Measurements from ENCODE around the gene CACHD1. TPM values are rescaled to one million over a fixed set of nuclear protein-coding genes. Genes with fewer than 3 reads are reported as not detected.

Gene CACHD1
- total and polyA plus RNA-seq, 9 of the 15 experiments (the other 6 are each of a cell fraction or from before 2014, with no cell fraction given): 0.07 TPM; not detected in 8

DNA sequence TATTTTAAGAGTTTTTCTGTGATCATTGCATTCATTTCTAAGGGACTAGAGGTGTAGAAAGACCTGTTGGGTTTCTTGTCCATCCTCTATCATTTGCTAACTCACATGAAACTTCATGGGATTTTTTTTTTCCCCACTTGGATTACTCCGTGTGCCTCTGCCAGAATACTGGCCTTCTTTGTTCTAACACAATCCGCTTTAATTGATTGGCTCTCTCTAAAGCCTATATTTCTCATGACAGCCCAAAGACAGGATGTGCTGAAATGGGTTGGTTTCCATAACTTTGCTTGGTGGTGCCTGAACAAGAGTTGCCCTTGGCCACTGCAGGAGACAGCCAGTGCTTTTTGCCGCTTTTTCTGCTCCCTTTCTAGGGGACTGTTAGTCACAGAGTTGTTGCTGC is 12.2 kb downstream of the CACHD1 start:
- POLR2A ChIA-PET: no interaction called here
- no peaks in the 10 kb centered on the region for H3K9me1 ChIP-seq (ENCODE audit: control insufficient read depth, insufficient read depth, low read length)
- no peak overlapping the region for H3K4me3 ChIP-seq
- no peaks in the 10 kb centered on the region for H3K36me3 ChIP-seq (ENCODE audit: control insufficient read depth, insufficient read depth, low read length)
- in situ Hi-C loops (cut with MboI): no loop called here
- intact Hi-C loops (cut with micrococcal nuclease): no loop called here
- H3K9me3 ChIP-seq (replicated peaks; ENCODE audit: control insufficient read depth, insufficient read depth, low read depth, low read length): no peaks in the 10 kb centered on the region
- CTCF ChIA-PET (ENCODE audit: low intra/inter-chr PET ratio): no interaction called here
- no peak for FAIRE-seq
- no TSS peak for BruUV-seq (replicated peaks)
- H3K9ac ChIP-seq (ENCODE audit: insufficient read depth in 1 of 2, low read depth in 2 of 2, low read length in 2 of 2): no peak overlapping the region
- no peak overlapping the region for H2AFZ ChIP-seq (ENCODE audit: low read depth, low read length)
- TF ChIP-seq, protein P1, sequence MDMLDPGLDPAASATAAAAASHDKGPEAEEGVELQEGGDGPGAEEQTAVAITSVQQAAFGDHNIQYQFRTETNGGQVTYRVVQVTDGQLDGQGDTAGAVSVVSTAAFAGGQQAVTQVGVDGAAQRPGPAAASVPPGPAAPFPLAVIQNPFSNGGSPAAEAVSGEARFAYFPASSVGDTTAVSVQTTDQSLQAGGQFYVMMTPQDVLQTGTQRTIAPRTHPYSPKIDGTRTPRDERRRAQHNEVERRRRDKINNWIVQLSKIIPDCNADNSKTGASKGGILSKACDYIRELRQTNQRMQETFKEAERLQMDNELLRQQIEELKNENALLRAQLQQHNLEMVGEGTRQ (CRISPR knock-in tag; IDR thresholded peaks at IDR 0.05): no peak
- TF ChIP-seq ETV5 (CRISPR knock-in tag; IDR thresholded peaks at IDR 0.05; ENCODE audit: low read depth) (no peak), ATF7 (IDR thresholded peaks at IDR 0.05) (no peak), KDM2B (CRISPR knock-in tag; IDR thresholded peaks at IDR 0.05) (no peak), IFI16 (CRISPR knock-in tag; IDR thresholded peaks at IDR 0.05) (no peak), SRSF9 (IDR thresholded peaks at IDR 0.05; ENCODE audit: borderline replicate concordance, low read depth, low read length) (no peak), TRIM28 (IDR thresholded peaks at IDR 0.05) (no peak), SUPT5H (IDR thresholded peaks at IDR 0.05) (no peak), JUND (IDR thresholded peaks at IDR 0.05; ENCODE audit: borderline replicate concordance, low read depth, low read length) (no peak), JUND (tag; IDR thresholded peaks at IDR 0.05; ENCODE audit: borderline replicate concordance, low read depth, low read length) (no peak), RAD51 (IDR thresholded peaks at IDR 0.05; ENCODE audit: borderline replicate concordance, low read depth) (no peak), ARID1B (IDR thresholded peaks at IDR 0.05) (no peak), TSC22D4 (tag; IDR thresholded peaks at IDR 0.05) (no peak), XRCC5 (IDR thresholded peaks at IDR 0.05; ENCODE audit: low read depth, low read length) (no peak), PTBP1 (IDR thresholded peaks at IDR 0.05; ENCODE audit: low read depth, low read length) (no peak), NR2F6 (CRISPR knock-in tag; IDR thresholded peaks at IDR 0.05) (no peak), TAF1 (IDR thresholded peaks at IDR 0.05; ENCODE audit: control insufficient read depth, extremely low read depth, insufficient read depth, low read length, severe bottlenecking) (no peak), POLR2H (tag; IDR thresholded peaks at IDR 0.05; ENCODE audit: low read depth) (no peak)
- TF ChIP-seq, protein P2, sequence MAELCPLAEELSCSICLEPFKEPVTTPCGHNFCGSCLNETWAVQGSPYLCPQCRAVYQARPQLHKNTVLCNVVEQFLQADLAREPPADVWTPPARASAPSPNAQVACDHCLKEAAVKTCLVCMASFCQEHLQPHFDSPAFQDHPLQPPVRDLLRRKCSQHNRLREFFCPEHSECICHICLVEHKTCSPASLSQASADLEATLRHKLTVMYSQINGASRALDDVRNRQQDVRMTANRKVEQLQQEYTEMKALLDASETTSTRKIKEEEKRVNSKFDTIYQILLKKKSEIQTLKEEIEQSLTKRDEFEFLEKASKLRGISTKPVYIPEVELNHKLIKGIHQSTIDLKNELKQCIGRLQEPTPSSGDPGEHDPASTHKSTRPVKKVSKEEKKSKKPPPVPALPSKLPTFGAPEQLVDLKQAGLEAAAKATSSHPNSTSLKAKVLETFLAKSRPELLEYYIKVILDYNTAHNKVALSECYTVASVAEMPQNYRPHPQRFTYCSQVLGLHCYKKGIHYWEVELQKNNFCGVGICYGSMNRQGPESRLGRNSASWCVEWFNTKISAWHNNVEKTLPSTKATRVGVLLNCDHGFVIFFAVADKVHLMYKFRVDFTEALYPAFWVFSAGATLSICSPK (IDR thresholded peaks at IDR 0.05; ENCODE audit: borderline replicate concordance): no peak
- TF ChIP-seq, protein P3, sequence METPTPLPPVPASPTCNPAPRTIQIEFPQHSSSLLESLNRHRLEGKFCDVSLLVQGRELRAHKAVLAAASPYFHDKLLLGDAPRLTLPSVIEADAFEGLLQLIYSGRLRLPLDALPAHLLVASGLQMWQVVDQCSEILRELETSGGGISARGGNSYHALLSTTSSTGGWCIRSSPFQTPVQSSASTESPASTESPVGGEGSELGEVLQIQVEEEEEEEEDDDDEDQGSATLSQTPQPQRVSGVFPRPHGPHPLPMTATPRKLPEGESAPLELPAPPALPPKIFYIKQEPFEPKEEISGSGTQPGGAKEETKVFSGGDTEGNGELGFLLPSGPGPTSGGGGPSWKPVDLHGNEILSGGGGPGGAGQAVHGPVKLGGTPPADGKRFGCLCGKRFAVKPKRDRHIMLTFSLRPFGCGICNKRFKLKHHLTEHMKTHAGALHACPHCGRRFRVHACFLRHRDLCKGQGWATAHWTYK (CRISPR knock-in tag; IDR thresholded peaks at IDR 0.05): no peak
- DNase-seq (ENCODE audit: extremely low read depth in 1 of 4, low spot score in 3 of 4): no peak
- H3K79me2 ChIP-seq (ENCODE audit: control insufficient read depth, insufficient read depth, low read length): no peaks in the 10 kb centered on the region
- H3K27me3 ChIP-seq (ENCODE audit: control insufficient read depth in 2 of 2, insufficient read depth in 2 of 2, low read length in 2 of 2): no peaks in the 10 kb centered on the region
- H3K4me1 ChIP-seq (replicated peaks in 1 of 2; ENCODE audit: control insufficient read depth in 2 of 2, insufficient read depth in 2 of 2, low read length in 2 of 2): no peaks in the 10 kb centered on the region
- no peak overlapping the region for H3K4me2 ChIP-seq (ENCODE audit: insufficient read depth, low read length)
- H4K20me1 ChIP-seq (replicated peaks; ENCODE audit: control insufficient read depth, insufficient read depth, low read length): no peaks in the 10 kb centered on the region
- ATAC-seq: no peak
- no peak overlapping the region for H3K27ac ChIP-seq (ENCODE audit: extremely low read depth, low read depth, low read length)
- WGBS (ENCODE audit: insufficient coverage, low coverage, missing lambda C conversion rate): 0% methylated on average over 3 of the region's 3 CpGs

Data from K562 (cell line).